Peyer's patch (tissue), 4 donors: ENCODE measurements around the gene TMEM132E. TPM values are rescaled to one million over a fixed set of nuclear protein-coding genes. Genes with fewer than 3 reads are reported as not detected.

ENCODE experiments used
- DNase-seq, 3 donors: peaks; one replicate each; pipeline ENCODE4 v3.0.0-alpha.2; 2017 to 2019
- H3K27ac ChIP-seq, 4 donors: fragments of 200-600 bp; sonication (generic); one replicate each; pipeline ENCODE4 v1.5.1; 2016 to 2019
- H3K27me3 ChIP-seq, 2 donors: fragments of 200-600 bp; sonication (generic); one replicate each; pipeline ENCODE4 v1.5.1; 2019
- H3K36me3 ChIP-seq, 3 donors: fragments of 200-600 bp; sonication (generic); one replicate each; pipeline ENCODE4 v1.5.1; 2016 to 2019
- H3K4me1 ChIP-seq, 4 donors: fragments of 200-600 bp; sonication (generic); one replicate each; pipeline ENCODE4 v1.5.1; 2016 to 2019
- H3K4me3 ChIP-seq, 4 donors: fragments of 200-600 bp; sonication (generic); 1 replicate in 3 of 4; 2 replicates in 1 of 4; pipeline ENCODE4 v1.5.1; 2016 to 2019; ENCODE audit warnings: mild to moderate bottlenecking in 1 of 4
- H3K9me3 ChIP-seq, 4 donors: fragments of 200-600 bp; sonication (generic); one replicate each; pipeline ENCODE4 v1.5.1; 2016 to 2019; ENCODE audit warnings: mild to moderate bottlenecking in 1 of 4
- POLR2A ChIP-seq, 2 donors: fragments of 450-650 bp; IDR thresholded peaks; one replicate each; pipeline ENCODE4 v1.5.1; 2017; ENCODE audit warnings: antibody characterized with exemption in 2 of 2, mild to moderate bottlenecking in 2 of 2, moderate library complexity in 2 of 2
- total RNA-seq, 4 donors: library from RNA; depleted of rRNA; stranded (reverse); fragments of >200 nt; gene quantifications; one replicate each; pipeline ENCODE4 v1.1.0, GENCODE V29; 2016
- TF ChIP-seq, protein P1 (sequence below), 6 experiments: fragments of 450-650 bp in 4 of 6; fragments of 200-600 bp in 2 of 6; sonication (generic) in 1 of 6; IDR thresholded peaks; one replicate each; pipeline ENCODE4 v1.5.1; 2017 to 2019; ENCODE audit warnings: antibody characterized with exemption in 6 of 6, mild to moderate bottlenecking in 3 of 6, moderate library complexity in 1 of 6

The TMEM132E gene
- total RNA-seq, 4 donors from 2014 or later: 0.13 to 1.7 TPM; not detected in 2

DNA sequence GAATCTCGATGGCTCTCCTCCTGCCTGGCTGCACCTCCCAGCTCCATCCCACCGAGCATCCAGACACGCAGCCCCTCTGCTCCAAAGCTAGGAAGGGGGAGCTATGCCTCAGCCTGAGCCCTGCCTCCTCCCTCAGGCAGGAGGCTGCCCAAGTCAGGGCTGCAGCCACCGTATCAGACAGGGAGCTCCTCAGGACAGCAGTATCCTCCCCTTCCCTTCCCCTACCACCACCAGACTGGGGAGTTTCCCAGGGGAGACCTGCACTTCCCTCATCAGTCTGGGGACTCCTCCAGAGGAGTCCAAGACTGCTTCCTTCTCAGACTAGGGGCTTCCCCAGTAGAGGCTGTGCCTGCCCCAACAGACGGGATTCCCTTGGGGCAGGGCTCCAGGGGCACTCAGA is 17.5 kb downstream of the TMEM132E start:
- DNase-seq: no peak
- Histone ChIP-seq H3K36me3 (no peaks in the 10 kb centered on the region), H3K4me3 (no peak overlapping the region)

GRCh38 chr17:34598161-34598776 is 18.9 kb downstream of the TMEM132E start:
- Histone ChIP-seq H3K36me3 (no peaks in the 10 kb centered on the region), H3K4me1 (no peaks in the 10 kb centered on the region), H3K27me3 (no peaks in the 10 kb centered on the region), H3K4me3 (no peak overlapping the region), H3K9me3 (no peaks in the 10 kb centered on the region), H3K27ac (no peak overlapping the region)
- no peak for DNase-seq
- TF ChIP-seq, protein P1, sequence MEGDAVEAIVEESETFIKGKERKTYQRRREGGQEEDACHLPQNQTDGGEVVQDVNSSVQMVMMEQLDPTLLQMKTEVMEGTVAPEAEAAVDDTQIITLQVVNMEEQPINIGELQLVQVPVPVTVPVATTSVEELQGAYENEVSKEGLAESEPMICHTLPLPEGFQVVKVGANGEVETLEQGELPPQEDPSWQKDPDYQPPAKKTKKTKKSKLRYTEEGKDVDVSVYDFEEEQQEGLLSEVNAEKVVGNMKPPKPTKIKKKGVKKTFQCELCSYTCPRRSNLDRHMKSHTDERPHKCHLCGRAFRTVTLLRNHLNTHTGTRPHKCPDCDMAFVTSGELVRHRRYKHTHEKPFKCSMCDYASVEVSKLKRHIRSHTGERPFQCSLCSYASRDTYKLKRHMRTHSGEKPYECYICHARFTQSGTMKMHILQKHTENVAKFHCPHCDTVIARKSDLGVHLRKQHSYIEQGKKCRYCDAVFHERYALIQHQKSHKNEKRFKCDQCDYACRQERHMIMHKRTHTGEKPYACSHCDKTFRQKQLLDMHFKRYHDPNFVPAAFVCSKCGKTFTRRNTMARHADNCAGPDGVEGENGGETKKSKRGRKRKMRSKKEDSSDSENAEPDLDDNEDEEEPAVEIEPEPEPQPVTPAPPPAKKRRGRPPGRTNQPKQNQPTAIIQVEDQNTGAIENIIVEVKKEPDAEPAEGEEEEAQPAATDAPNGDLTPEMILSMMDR (IDR thresholded peaks at IDR 0.05): no peak
- no peak for TF ChIP-seq POLR2A (IDR thresholded peaks at IDR 0.05)

More for the DNA sequence above, 17.5 kb downstream of the TMEM132E start:
- Histone ChIP-seq H3K27me3 (no peaks in the 10 kb centered on the region), H3K4me1 (no peaks in the 10 kb centered on the region), H3K9me3 (no peaks in the 10 kb centered on the region), H3K27ac (no peak overlapping the region)
- TF ChIP-seq, protein P1 (IDR thresholded peaks at IDR 0.05): no peak
- TF ChIP-seq POLR2A (IDR thresholded peaks at IDR 0.05): no peak

DNA sequence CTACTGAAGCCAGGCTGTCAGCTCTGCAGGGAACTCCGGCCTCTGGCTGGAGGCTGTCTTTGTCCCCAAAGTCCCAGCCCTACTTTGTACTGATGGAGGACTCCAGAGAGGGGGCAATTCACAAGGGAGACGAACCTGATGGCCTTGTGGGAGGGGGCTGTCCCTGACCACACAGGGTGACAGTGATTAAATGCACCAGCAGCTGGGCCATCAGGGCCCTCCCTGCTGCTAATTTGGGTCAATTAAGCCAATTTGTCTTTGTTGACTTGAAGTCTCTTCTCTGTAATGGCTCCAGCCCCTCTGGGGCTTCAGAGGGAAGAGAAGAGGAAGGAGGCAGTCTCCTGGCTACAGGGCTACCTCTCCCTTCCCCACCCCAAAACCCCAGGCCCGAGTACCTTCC is 22.0 kb downstream of the TMEM132E start:
- Histone ChIP-seq H3K4me1 (no peaks in the 10 kb centered on the region), H3K9me3 (no peaks in the 10 kb centered on the region), H3K27me3 (no peaks in the 10 kb centered on the region), H3K4me3 (no peak overlapping the region), H3K36me3 (no peaks in the 10 kb centered on the region), H3K27ac (no peak overlapping the region)
- no peak for DNase-seq
- TF ChIP-seq POLR2A (IDR thresholded peaks at IDR 0.05): no peak
- TF ChIP-seq, protein P1 (IDR thresholded peaks at IDR 0.05): no peak

DNA sequence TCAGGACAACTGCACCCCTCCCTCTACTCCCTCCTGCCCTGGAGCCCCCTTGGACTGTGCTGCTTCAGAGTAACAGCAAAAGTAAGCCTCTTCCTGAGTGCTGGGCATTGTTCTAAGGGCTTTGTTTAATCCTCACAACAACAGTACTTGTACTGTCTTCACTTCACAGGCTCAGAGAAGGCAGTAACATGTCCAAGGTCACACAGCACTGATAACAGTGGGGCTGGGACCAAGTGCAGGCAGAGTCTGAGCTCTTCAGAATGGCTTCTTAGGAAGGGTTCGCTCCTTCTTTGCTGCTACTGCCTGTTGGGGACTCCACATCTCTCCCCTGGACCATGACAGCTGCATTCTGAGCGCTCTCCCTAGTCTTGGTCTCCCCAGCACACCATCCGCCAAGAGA is 24.6 kb downstream of the TMEM132E start:
- DNase-seq: no peak
- Histone ChIP-seq H3K4me1 (no peaks in the 10 kb centered on the region), H3K9me3 (no peaks in the 10 kb centered on the region), H3K36me3 (no peaks in the 10 kb centered on the region), H3K27ac (no peak overlapping the region), H3K27me3 (no peaks in the 10 kb centered on the region), H3K4me3 (no peak overlapping the region)
- TF ChIP-seq, protein P1 (IDR thresholded peaks at IDR 0.05): no peak
- TF ChIP-seq POLR2A (IDR thresholded peaks at IDR 0.05): no peak

GRCh38 chr17:34606763-34607162 is 27.4 kb downstream of the TMEM132E start:
- Histone ChIP-seq H3K9me3 (no peaks in the 10 kb centered on the region), H3K4me1 (no peaks in the 10 kb centered on the region), H3K27me3 (no peaks in the 10 kb centered on the region), H3K27ac (no peak overlapping the region), H3K4me3 (no peak overlapping the region), H3K36me3 (no peaks in the 10 kb centered on the region)
- no peak for TF ChIP-seq POLR2A (IDR thresholded peaks at IDR 0.05)
- TF ChIP-seq, protein P1 (IDR thresholded peaks at IDR 0.05): no peak
- DNase-seq: no peak

DNA sequence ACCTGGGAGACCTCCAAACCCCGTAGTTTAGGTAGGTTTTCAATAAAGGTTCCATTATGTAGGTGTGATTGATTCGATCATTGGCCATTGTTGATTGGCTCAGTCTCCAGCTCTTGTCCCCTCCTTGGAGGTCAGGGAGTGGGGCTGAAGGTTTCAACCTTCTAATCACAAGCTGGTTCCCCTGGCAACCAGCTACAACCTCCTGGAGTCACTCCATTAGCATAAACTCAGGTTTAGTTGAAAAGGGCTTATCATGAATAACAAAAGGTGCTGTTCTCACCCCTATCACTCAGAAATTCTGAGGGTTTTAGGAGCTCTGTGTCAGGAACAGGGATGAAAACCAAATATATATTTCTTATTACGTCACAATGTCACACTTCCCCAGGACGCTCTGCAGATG is 28.5 kb downstream of the TMEM132E start:
- H3K4me3 ChIP-seq: no peak overlapping the region
- H3K4me1 ChIP-seq: no peaks in the 10 kb centered on the region
- H3K27me3 ChIP-seq: no peaks in the 10 kb centered on the region
- DNase-seq: no peak
- no peaks in the 10 kb centered on the region for H3K9me3 ChIP-seq
- no peaks in the 10 kb centered on the region for H3K36me3 ChIP-seq
- no peak overlapping the region for H3K27ac ChIP-seq
- TF ChIP-seq POLR2A (IDR thresholded peaks at IDR 0.05): no peak
- TF ChIP-seq, protein P1 (IDR thresholded peaks at IDR 0.05): no peak
